ENCODE results near the gene EPN2.

EPN2 gene

DNA sequence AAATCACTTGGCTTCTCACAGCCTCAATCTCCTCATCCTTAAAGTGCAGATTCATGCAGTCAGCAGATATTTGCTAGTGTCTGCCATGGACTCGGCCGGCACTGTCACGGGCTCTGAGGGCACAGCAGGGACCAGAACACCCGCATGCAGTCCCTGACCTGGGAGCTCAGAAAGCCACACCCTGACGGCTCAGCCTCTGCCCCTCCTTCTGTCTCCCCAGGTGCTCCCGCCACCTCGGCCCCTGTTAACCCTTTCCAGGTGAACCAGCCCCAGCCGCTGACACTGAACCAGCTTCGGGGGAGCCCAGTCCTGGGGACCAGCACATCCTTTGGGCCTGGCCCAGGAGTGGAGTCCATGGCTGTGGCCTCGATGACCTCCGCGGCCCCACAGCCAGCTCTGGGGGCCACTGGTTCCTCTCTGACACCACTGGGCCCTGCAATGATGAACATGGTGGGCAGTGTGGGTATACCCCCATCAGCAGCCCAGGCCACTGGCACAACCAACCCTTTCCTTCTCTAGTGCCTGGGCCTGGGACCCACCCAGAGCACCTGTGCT is 96.6 kb downstream of the EPN2 start:
- no peak for DNase-seq (ENCODE audit: low spot score)
- TF ChIP-seq, protein P1, sequence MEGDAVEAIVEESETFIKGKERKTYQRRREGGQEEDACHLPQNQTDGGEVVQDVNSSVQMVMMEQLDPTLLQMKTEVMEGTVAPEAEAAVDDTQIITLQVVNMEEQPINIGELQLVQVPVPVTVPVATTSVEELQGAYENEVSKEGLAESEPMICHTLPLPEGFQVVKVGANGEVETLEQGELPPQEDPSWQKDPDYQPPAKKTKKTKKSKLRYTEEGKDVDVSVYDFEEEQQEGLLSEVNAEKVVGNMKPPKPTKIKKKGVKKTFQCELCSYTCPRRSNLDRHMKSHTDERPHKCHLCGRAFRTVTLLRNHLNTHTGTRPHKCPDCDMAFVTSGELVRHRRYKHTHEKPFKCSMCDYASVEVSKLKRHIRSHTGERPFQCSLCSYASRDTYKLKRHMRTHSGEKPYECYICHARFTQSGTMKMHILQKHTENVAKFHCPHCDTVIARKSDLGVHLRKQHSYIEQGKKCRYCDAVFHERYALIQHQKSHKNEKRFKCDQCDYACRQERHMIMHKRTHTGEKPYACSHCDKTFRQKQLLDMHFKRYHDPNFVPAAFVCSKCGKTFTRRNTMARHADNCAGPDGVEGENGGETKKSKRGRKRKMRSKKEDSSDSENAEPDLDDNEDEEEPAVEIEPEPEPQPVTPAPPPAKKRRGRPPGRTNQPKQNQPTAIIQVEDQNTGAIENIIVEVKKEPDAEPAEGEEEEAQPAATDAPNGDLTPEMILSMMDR (IDR thresholded peaks at IDR 0.05; ENCODE audit: extremely low read depth, missing control alignments) = no peak

DNA sequence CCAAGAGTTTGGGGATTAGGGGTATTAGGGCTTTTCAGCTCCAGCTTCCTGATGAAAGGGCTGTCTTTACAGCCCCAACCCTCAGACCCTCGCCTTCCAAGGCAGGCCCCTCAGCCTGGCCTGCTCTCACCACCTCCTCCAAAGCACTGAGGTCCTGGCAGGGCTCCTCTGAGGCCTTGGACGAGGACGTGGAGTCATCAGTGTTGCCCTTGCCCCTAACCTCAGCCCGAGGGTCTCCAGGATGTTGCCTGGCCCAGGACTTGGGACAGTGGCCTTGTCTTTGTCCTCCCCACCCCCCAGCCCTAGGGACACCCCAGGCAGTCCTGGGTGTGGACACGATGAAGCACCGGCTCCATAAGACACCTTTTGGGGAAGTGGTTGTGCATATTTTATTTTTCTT is 97.2 kb downstream of the EPN2 start:
- TF ChIP-seq, protein P1 (IDR thresholded peaks at IDR 0.05; ENCODE audit: extremely low read depth, missing control alignments) = no peak
- DNase-seq (ENCODE audit: low spot score) = no peak

DNA sequence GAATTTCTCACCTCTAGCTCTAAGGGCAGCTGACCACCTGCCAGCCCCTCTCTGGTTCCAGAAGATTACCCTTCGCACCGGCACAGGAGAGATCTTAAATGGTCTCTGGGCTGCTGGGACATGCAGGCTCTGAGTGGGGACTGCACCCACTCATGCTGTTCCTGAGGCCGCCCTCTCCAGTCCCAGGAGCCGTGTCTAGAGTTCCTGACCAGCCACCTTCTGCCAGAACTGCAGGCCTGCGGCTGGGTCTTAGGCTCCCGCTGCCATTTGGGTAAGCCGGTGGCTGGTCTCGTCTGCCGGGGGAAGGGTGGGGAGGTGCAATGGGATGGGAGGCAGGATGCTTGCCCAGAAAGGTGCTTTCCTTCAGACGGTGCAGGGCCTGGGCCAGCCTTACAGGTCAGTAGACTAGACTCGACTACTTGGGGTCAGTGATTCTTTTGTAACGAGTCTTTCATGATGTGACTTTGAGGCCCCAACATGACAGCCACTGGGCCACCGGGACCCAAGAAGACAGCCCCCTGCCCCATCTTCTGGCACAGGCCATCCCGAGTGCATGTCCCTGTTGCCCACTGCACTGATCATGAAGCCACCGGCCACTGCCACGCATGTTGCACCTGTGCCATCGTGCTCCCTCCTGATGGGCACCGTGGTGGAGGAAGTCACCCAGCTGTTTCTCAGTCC is 98.9 kb downstream of the EPN2 start:
- no peak for DNase-seq (ENCODE audit: low spot score)
- TF ChIP-seq, protein P1 (IDR thresholded peaks at IDR 0.05; ENCODE audit: extremely low read depth, missing control alignments) = no peak

DNA sequence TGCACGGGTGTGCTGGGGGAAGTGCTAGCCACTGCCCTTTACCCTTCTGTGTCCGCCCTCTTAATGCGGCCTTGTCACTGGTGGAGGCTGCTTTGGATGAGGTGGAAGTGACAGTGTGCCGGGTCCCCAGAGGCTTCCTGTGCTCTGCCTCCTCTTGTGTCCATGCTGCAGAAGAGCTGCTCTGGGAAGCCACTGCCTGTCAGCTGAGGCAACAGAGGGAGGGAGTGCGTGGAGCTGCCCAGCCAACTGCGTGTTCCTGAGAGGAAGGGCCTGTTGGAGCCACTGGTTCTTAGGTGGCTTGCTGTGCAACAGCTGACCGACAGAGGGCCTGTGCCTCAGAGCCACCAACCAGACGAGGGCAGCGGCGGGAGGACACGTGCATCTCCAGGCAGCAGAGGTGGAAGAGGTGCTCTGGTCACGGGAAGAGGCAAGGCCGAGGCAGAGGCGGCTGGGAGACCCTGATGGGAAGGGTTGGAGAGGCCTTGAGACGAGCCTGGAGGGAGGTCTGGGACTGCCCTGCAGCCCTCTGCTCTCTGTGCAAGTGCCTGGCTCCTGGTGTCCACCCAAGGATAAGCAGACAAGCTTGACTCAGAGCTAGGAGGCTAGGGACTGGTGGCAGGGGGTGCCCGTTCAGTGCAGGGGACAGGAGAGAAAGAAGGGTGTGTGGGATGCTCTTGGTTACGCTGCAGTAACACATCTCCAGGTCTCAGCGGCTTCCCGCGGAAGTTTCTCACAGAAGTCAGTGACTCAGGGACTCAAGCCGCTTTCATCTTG is 100.0 kb downstream of the EPN2 start:
- TF ChIP-seq, protein P1 (IDR thresholded peaks at IDR 0.05; ENCODE audit: extremely low read depth, missing control alignments) = no peak
- no peak for DNase-seq (ENCODE audit: low spot score)

DNA sequence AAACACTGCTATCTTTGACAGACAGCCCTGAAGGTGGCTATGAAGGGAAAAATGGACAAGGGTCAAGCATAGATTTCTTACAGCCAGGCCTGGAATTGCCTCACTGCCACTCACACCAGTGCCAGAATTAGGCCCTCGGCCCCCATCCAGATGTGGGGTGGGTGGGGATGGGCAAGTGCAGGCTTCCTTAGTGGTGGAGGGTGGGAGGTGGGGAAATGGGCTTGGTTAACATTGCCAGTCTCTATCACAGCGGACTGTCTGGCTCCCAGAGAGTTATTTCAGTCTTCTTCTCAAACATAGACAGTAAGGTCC is 100.5 kb downstream of the EPN2 start:
- no peak for DNase-seq (ENCODE audit: low spot score)
- TF ChIP-seq, protein P1 (IDR thresholded peaks at IDR 0.05; ENCODE audit: extremely low read depth, missing control alignments) = no peak

DNA sequence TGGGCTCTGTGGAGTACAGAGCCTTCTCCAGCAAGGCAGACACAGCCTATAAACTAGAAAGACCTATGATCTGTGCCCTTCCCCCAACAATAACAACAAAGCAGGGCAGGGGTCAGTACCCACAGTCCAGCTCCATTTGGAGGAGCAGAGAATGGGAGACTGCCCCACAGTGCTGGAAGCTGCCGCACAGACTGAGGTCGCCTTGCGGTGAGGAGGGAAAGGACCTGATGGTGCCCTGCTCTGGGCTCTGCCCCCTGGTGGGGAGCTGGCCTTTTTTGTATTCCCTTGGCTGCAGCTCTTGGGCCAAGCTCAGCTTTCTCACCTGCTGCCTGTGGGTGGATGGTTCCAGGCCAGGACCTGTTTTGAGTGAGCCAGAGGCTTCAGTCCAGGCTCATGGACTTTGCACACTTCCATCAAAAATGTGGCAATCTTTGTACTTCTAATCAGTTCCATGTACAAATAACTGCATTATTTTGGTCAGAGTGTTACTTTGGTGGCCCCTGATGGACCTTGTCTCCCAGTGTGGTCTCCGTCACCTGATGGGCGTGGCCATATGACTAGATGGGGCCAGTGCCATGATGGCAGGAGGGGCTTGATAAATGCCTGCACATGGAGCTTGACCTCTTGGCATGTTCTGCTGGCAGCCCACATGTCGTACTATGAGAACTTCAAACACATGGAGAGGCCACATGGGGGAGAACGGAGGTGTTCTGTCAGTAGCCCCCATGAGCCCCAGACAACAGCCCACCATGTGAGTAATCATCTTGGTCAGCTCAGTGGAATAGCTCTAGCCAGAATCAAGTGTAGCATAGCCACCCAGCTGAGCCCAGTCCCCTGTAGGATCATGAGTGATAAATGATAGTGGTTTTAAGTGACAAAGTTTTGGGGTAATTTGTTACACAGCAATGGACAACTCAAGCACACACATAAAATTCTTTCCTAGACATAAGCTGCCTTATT is 101.1 kb downstream of the EPN2 start:
- TF ChIP-seq, protein P1 (IDR thresholded peaks at IDR 0.05; ENCODE audit: extremely low read depth, missing control alignments) = no peak
- peak; percentile 85 for DNase-seq (ENCODE audit: low spot score)
